ENCODE measurements around the gene AOPEP.

GRCh38 chr9:94869415-94869843 is 142.9 kb downstream of the AOPEP start:
- no peak for TF ChIP-seq CTCF (IDR thresholded peaks at IDR 0.05; ENCODE audit: low read length)
- TF ChIP-seq EZH2phosphoT487 (IDR thresholded peaks at IDR 0.05; ENCODE audit: low read length) = no peak

Data from MM.1S (cell line).